MG63 (cell line): Measurements from ENCODE around the gene SNU13. TPM values are rescaled to one million over a fixed set of nuclear protein-coding genes. Genes with fewer than 3 reads are reported as not detected.

Experiments used
- total RNA-seq: library from RNA; depleted of rRNA; stranded (reverse); fragments of >200 nt; shearing (Covaris generic); gene quantifications from 2 replicates; pipeline ENCODE4 v1.2.3, GENCODE V29; 2014; ENCODE audit warnings: low replicate concordance; rRNA removed

The SNU13 gene
- total RNA-seq, 1 experiment from 2014 or later, result 206 TPM

Other genes starting within 250 kb of the SNU13 start
- gene TOB2, start 242.1 kb downstream of the SNU13 start, total RNA-seq, result 26.2 and 36.0 TPM in 2 replicates
- gene PHF5A, start 220.2 kb downstream of the SNU13 start, total RNA-seq, result 101 and 111 TPM in 2 replicates
- gene ACO2, start 219.8 kb downstream of the SNU13 start, total RNA-seq, result 53.2 and 90.1 TPM in 2 replicates
- gene POLR3H, start 144.4 kb downstream of the SNU13 start, total RNA-seq, result 47.2 and 53.1 TPM in 2 replicates
- not detected in 2 replicates for gene CSDC2, start 127.9 kb downstream of the SNU13 start, total RNA-seq
- gene PMM1, start 99.0 kb downstream of the SNU13 start, total RNA-seq, result 36.1 and 37.4 TPM in 2 replicates
- gene DESI1, start 67.8 kb downstream of the SNU13 start, total RNA-seq, result 14.4 and 27.6 TPM in 2 replicates
- 560 and 634 TPM in 2 replicates for gene XRCC6, start 67.6 kb downstream of the SNU13 start, total RNA-seq
- not detected in 2 replicates for gene MEI1, start 10.6 kb upstream of the SNU13 start, total RNA-seq
- 2.7 and 14.0 TPM in 2 replicates for gene CCDC134, start 111.8 kb upstream of the SNU13 start, total RNA-seq
- 15.0 and 26.5 TPM in 2 replicates for gene SREBF2, start 144.2 kb upstream of the SNU13 start, total RNA-seq
- gene SHISA8, start 226.2 kb upstream of the SNU13 start, total RNA-seq, result not detected in 2 replicates
- gene TNFRSF13C, start 237.9 kb upstream of the SNU13 start, total RNA-seq, result not detected in 2 replicates